Fibroblast of the aortic adventitia (primary cell): Measurements from ENCODE around the gene NCAPD3. TPM values are rescaled to one million over a fixed set of nuclear protein-coding genes. Genes with fewer than 3 reads are reported as not detected.

Experiments used
- DNase-seq: peaks from one replicate; pipeline ENCODE4 v3.0.0-alpha.2; 2010; ENCODE audit warnings: low read depth
- H3K4me3 ChIP-seq: 2 replicates; pipeline ENCODE4 v1.5.1; 2011; ENCODE audit warnings: low read depth, mild to moderate bottlenecking, control low read depth, low read length, moderate library complexity
- CTCF ChIP-seq: IDR thresholded peaks from 2 replicates; pipeline ENCODE4 v1.5.1; 2011; ENCODE audit warnings: mild to moderate bottlenecking, low read length, control low read depth, inconsistent platforms; ENCODE audit not compliant: insufficient read depth
- total RNA-seq: library from RNA; depleted of rRNA; stranded (reverse); fragments of >200 nt; gene quantifications from 2 replicates; pipeline ENCODE4 v1.2.3, GENCODE V29; 2012; ENCODE audit warnings: low replicate concordance

NCAPD3 gene
- total RNA-seq, 1 donor = 29.7 TPM

GRCh38 chr11:134146598-134146997 lies 77.2 kb downstream of the NCAPD3 start:
- DNase-seq = no peak
- no peak overlapping the region for H3K4me3 ChIP-seq
- TF ChIP-seq CTCF = no peak

- no peak for TF ChIP-seq CTCF
- DNase-seq = no peak
- H3K4me3 ChIP-seq = no peak overlapping the region
Observed at GRCh38 chr11:134145715-134146114, 78.1 kb downstream of the NCAPD3 start.

GRCh38 chr11:134144744-134145143 lies 79.0 kb downstream of the NCAPD3 start:
- no peak for TF ChIP-seq CTCF
- DNase-seq = no peak
- no peak overlapping the region for H3K4me3 ChIP-seq

- H3K4me3 ChIP-seq = no peak overlapping the region
- TF ChIP-seq CTCF = no peak
- no peak for DNase-seq
Observed at GRCh38 chr11:134143801-134144200, 80.0 kb downstream of the NCAPD3 start.

- no peak overlapping the region for H3K4me3 ChIP-seq
- no peak for TF ChIP-seq CTCF
- peak; percentile 35 for DNase-seq
Observed at GRCh38 chr11:134142536-134142935, 81.2 kb downstream of the NCAPD3 start.

GRCh38 chr11:134140961-134141490 lies 82.7 kb downstream of the NCAPD3 start:
- no peak for DNase-seq
- no peak overlapping the region for H3K4me3 ChIP-seq
- no peak for TF ChIP-seq CTCF

GRCh38 chr11:134139873-134140331 lies 83.9 kb downstream of the NCAPD3 start:
- peak; percentile 96 for TF ChIP-seq CTCF
- H3K4me3 ChIP-seq = no peak overlapping the region
- peak; percentile 92 for DNase-seq
